ENCODE measurements around the gene TMEM108.

- TF ChIP-seq CTCF (IDR thresholded peaks at IDR 0.05) (no peak), POLR2A (IDR thresholded peaks at IDR 0.05) (no peak)
Observed at GRCh38 chr3:133021206-133021605, 17.0 kb upstream of the TMEM108 start.
